ENCODE results near the gene PGLYRP4. TPM values are rescaled to one million over a fixed set of nuclear protein-coding genes. Genes with fewer than 3 reads are reported as not detected.

PGLYRP4 gene
- total RNA-seq, 2 donors from 2014 or later, result not detected

DNA sequence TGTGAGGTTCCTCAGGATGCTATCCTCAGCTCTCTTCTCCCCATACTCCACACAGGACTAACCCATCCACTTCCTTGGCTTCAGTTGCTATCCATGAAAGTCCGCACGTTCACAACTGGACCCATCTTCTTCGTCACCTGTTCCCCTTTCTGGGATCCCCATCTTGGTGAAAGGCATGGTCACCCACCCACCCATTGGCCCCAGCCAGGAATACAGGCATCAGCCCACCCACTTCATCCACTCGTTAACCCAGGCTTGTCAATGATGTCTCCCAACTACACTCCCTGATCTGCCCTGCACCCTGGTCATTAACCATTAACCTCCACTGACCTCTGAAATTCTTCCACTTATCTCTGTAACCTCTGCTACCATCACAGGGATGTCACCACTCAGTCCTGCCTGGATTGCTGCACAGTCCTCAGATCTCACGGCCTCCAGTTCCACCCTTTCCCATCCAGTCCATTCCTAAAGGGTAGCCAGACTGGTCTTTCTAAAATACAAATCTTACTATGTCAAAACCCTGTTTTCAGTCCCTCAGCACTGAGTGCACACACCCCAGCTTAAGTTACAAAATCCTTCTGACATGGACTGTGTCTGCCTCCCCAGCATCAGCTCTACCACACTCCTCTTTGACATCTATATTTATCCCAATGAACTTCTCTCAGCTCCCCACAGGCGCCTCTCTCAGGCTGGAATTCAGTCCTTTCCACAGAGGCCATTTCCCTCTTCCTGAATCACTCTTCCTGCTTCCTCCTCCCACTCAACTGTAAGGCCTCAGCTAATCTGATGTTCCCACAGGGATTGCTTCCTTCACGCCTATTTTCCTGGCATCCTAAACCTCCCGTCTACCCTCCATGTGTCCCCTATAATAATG lies 10.4 kb downstream of the PGLYRP4 start:
- no peak overlapping the region for H3K9ac ChIP-seq (ENCODE audit: extremely low read depth, low read length, poor library complexity, severe bottlenecking)
- peaks cover 3% of the 10 kb centered on the region for H3K27me3 ChIP-seq (ENCODE audit: control insufficient read depth, insufficient read depth, low read length, poor library complexity, severe bottlenecking)
- H3K4me1 ChIP-seq (ENCODE audit: control insufficient read depth, insufficient read depth, low read length), result peaks cover 11% of the 10 kb centered on the region
- H3K36me3 ChIP-seq (ENCODE audit: control insufficient read depth, insufficient read depth, low read length), result no peaks in the 10 kb centered on the region
- no peak for DNase-seq
- Mint-ChIP-seq H3K27me3 (ENCODE audit: insufficient read depth) (peaks cover 10% of the 10 kb centered on the region), H3K9me3 (no peaks in the 10 kb centered on the region), H3K4me3 (no peak overlapping the region), H3K4me1 (peaks cover 16% of the 10 kb centered on the region), H3K36me3 (ENCODE audit: low read depth) (no peaks in the 10 kb centered on the region), H3K27ac (no peak overlapping the region)
- 82 to 84% methylated on average over 5 to 8 of the region's 8 CpGs for WGBS, 2 experiments (ENCODE audit: insufficient coverage in 1 of 2, insufficient read length in 1 of 2)
- TF ChIP-seq, protein P1, sequence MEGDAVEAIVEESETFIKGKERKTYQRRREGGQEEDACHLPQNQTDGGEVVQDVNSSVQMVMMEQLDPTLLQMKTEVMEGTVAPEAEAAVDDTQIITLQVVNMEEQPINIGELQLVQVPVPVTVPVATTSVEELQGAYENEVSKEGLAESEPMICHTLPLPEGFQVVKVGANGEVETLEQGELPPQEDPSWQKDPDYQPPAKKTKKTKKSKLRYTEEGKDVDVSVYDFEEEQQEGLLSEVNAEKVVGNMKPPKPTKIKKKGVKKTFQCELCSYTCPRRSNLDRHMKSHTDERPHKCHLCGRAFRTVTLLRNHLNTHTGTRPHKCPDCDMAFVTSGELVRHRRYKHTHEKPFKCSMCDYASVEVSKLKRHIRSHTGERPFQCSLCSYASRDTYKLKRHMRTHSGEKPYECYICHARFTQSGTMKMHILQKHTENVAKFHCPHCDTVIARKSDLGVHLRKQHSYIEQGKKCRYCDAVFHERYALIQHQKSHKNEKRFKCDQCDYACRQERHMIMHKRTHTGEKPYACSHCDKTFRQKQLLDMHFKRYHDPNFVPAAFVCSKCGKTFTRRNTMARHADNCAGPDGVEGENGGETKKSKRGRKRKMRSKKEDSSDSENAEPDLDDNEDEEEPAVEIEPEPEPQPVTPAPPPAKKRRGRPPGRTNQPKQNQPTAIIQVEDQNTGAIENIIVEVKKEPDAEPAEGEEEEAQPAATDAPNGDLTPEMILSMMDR (conservative IDR thresholded peaks at IDR 0.05), result no peak
- H3K27ac ChIP-seq (ENCODE audit: low read depth, low read length), result no peak overlapping the region
- no peak overlapping the region for H3K4me3 ChIP-seq (ENCODE audit: low read length)
- H3K9me3 ChIP-seq (ENCODE audit: control insufficient read depth, low read length), result no peaks in the 10 kb centered on the region

DNA sequence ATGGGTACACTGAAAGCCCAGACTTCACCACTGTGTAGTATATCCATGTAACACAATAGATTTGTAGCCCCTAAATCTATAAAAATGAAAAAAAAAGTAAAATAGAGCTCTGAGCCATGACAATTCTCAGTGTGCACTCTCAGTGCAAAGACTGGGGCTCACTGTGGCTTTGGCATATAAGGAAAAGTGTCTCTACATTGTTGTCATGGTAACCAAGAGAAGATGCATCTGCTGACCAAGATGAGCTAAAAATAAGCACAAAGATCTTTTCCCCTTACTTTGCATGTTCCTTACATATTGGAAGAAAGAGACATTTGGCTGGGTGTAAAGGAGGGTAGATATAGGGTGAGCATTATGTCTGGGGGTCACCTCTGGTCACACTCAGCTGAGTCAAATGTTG lies 12.0 kb downstream of the PGLYRP4 start:
- Mint-ChIP-seq H3K27ac (no peak overlapping the region), H3K4me1 (peaks cover under 1% of the 10 kb centered on the region), H3K27me3 (ENCODE audit: insufficient read depth) (peaks cover 13% of the 10 kb centered on the region), H3K9me3 (no peaks in the 10 kb centered on the region), H3K4me3 (no peak overlapping the region), H3K36me3 (ENCODE audit: low read depth) (no peaks in the 10 kb centered on the region)
- H3K9ac ChIP-seq (ENCODE audit: extremely low read depth, low read length, poor library complexity, severe bottlenecking), result no peak overlapping the region
- no peaks in the 10 kb centered on the region for H3K9me3 ChIP-seq (ENCODE audit: control insufficient read depth, low read length)
- TF ChIP-seq, protein P1 (conservative IDR thresholded peaks at IDR 0.05), result no peak
- no peak overlapping the region for H3K27ac ChIP-seq (ENCODE audit: low read depth, low read length)
- H3K4me1 ChIP-seq (ENCODE audit: control insufficient read depth, insufficient read depth, low read length), result peaks cover 3% of the 10 kb centered on the region
- H3K27me3 ChIP-seq (ENCODE audit: control insufficient read depth, insufficient read depth, low read length, poor library complexity, severe bottlenecking), result peaks cover 3% of the 10 kb centered on the region
- H3K36me3 ChIP-seq (ENCODE audit: control insufficient read depth, insufficient read depth, low read length), result no peaks in the 10 kb centered on the region
- no peak for DNase-seq
- no peak overlapping the region for H3K4me3 ChIP-seq (ENCODE audit: low read length)

DNA sequence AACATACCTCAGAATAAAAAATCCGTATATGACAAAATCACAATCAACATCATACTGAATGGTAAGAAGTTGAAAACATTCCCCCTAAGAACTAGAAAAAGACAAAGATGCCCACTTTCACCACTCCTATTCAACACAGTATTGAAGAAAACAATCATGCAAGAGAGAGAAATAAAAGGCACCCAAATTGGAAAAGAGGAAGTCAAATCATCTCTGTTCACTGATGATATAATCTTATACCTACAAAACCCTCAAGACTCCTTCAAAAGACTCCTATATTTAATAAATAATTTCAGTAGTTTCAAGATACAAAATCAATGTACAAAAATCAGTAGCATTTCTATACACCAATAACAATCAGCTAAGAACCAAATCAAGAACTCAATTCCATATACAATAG lies 14.7 kb downstream of the PGLYRP4 start:
- Histone ChIP-seq H3K4me1 (ENCODE audit: control insufficient read depth, insufficient read depth, low read length) (no peaks in the 10 kb centered on the region), H3K27me3 (ENCODE audit: control insufficient read depth, insufficient read depth, low read length, poor library complexity, severe bottlenecking) (peaks cover 3% of the 10 kb centered on the region), H3K4me3 (ENCODE audit: low read length) (no peak overlapping the region), H3K27ac (ENCODE audit: low read depth, low read length) (no peak overlapping the region), H3K9me3 (ENCODE audit: control insufficient read depth, low read length) (no peaks in the 10 kb centered on the region), H3K9ac (ENCODE audit: extremely low read depth, low read length, poor library complexity, severe bottlenecking) (no peak overlapping the region), H3K36me3 (ENCODE audit: control insufficient read depth, insufficient read depth, low read length) (no peaks in the 10 kb centered on the region)
- no peak overlapping the region for H3K4me3 Mint-ChIP-seq
- H3K9me3 Mint-ChIP-seq, result no peaks in the 10 kb centered on the region
- no peak overlapping the region for H3K27ac Mint-ChIP-seq
- H3K27me3 Mint-ChIP-seq (ENCODE audit: insufficient read depth), result peaks cover 14% of the 10 kb centered on the region
- H3K4me1 Mint-ChIP-seq, result no peaks in the 10 kb centered on the region
- TF ChIP-seq, protein P1 (conservative IDR thresholded peaks at IDR 0.05), result no peak
- no peaks in the 10 kb centered on the region for H3K36me3 Mint-ChIP-seq (ENCODE audit: low read depth)
- DNase-seq, result no peak
- 69% methylated on average over 1 of the region's 1 CpG; no CpG with 5 or more reads in 1 of the 2 experiments for WGBS, 2 experiments (ENCODE audit: insufficient coverage in 1 of 2, insufficient read length in 1 of 2)

All from endodermal cell (in vitro differentiated cells).